K562 (cell line): Measurements from ENCODE around the gene S100A10. TPM values are rescaled to one million over a fixed set of nuclear protein-coding genes. Genes with fewer than 3 reads are reported as not detected.
A peak's percentile ranks its signal among the peaks of the same experiment; 100 is the strongest.

Source experiments
- BRCA1 ChIP-seq, 2 experiments: fragments of 450-650 bp in 1 of 2; sonication (generic) in 1 of 2; formaldehyde crosslinking in 1 of 2; IDR thresholded peaks; 2 replicates each; pipeline versions ENCODE4 v1.5.0 to v1.6.1; 2017 to 2020; ENCODE audit warnings: mild to moderate bottlenecking in 1 of 2, missing genetic modification reagents in 1 of 2
- BRF1 ChIP-seq: IDR thresholded peaks from 3 replicates; pipeline ENCODE4 v1.6.1; 2011; ENCODE audit warnings: borderline replicate concordance, mild to moderate bottlenecking; ENCODE audit not compliant: insufficient read length; ENCODE audit errors: extremely low read depth
- CREM ChIP-seq: IDR thresholded peaks from 2 replicates; pipeline ENCODE4 v1.6.1; 2014; ENCODE audit warnings: antibody characterized with exemption, low read depth
- FOSL1 ChIP-seq: fragments of 200-800 bp; sonication (Bioruptor generic); conservative IDR thresholded peaks from 2 replicates; pipeline ENCODE4 v1.6.1; 2016; ENCODE audit warnings: missing genetic modification characterization, missing compliant biosample characterization
- HIVEP1 ChIP-seq: fragments of 250-450 bp; sonication (Bioruptor Pico); IDR thresholded peaks from 2 replicates; pipeline ENCODE4 v1.4.0; 2020; ENCODE audit warnings: mild to moderate bottlenecking
- HNRNPH1 ChIP-seq: fragments of 200-400 bp; formaldehyde crosslinking; optimal IDR thresholded peaks from 2 replicates; pipeline ENCODE3; 2017; ENCODE audit warnings: low read depth, mild to moderate bottlenecking, low read length, moderate library complexity
- KLF16 ChIP-seq: IDR thresholded peaks from 2 replicates; pipeline ENCODE4 v1.6.1; 2016; ENCODE audit warnings: antibody characterized with exemption
- L3MBTL2 ChIP-seq: fragments of 450-650 bp; IDR thresholded peaks from 2 replicates; pipeline ENCODE4 v1.6.1; 2016; ENCODE audit warnings: mild to moderate bottlenecking, moderate library complexity
- PML ChIP-seq: IDR thresholded peaks from 2 replicates; pipeline ENCODE4 v1.6.1; 2012; ENCODE audit warnings: low read length, inconsistent platforms
- RBM15 ChIP-seq: fragments of 200-400 bp; formaldehyde crosslinking; IDR thresholded peaks from 2 replicates; pipeline ENCODE4 v1.6.1; 2018; ENCODE audit warnings: mild to moderate bottlenecking, low read length, moderate library complexity; ENCODE audit not compliant: insufficient read depth
- RBM25 ChIP-seq: fragments of 200-400 bp; formaldehyde crosslinking; IDR thresholded peaks from 2 replicates; pipeline ENCODE4 v1.6.1; 2018; ENCODE audit warnings: low read length, low read depth, moderate library complexity; ENCODE audit not compliant: severe bottlenecking
- REST ChIP-seq, 2 experiments: fragments of 450-650 bp; formaldehyde crosslinking in 1 of 2; IDR thresholded peaks; 2 replicates each; pipeline versions ENCODE4 v1.4.0 to v1.6.1; 2014 to 2020; ENCODE audit warnings: mild to moderate bottlenecking in 2 of 2, borderline replicate concordance in 1 of 2, low read depth in 1 of 2
- RFX1 ChIP-seq: fragments of 450-650 bp; IDR thresholded peaks from 2 replicates; pipeline ENCODE4 v1.6.1; 2016; ENCODE audit warnings: mild to moderate bottlenecking, moderate library complexity
- SMARCA4 ChIP-seq: fragments of 450-650 bp; IDR thresholded peaks from 2 replicates; pipeline ENCODE4 v1.6.1; 2016
- TOE1 ChIP-seq, 2 experiments: fragments of 450-650 bp in 1 of 2; sonication (generic) in 1 of 2; formaldehyde crosslinking in 1 of 2; IDR thresholded peaks; 2 replicates each; pipeline versions ENCODE4 v1.7.1 to v1.8.0; 2016 to 2022; ENCODE audit warnings: borderline replicate concordance in 2 of 2, mild to moderate bottlenecking in 2 of 2, antibody characterized with exemption in 1 of 2, inconsistent platforms in 1 of 2, low read depth in 1 of 2, missing genetic modification reagents in 1 of 2, moderate library complexity in 1 of 2
- XRCC3 ChIP-seq: fragments of 450-650 bp; IDR thresholded peaks from 2 replicates; pipeline ENCODE4 v1.6.1; 2017; ENCODE audit warnings: mild to moderate bottlenecking, moderate library complexity
- XRCC4 ChIP-seq: IDR thresholded peaks from one replicate; pipeline ENCODE4 v1.6.1; 2011; ENCODE audit not compliant: insufficient read depth, insufficient read length; ENCODE audit errors: extremely low read depth
- polyA plus RNA-seq, 8 experiments: library from polyadenylated mRNA; depleted of rRNA in 4 of 8; stranded (reverse) in 5 of 8; unstranded in 3 of 8; fragments of >200 nt; fragmentation: Nextera tagmentation in 2 of 8; fragmentation: Illumina TruSeq in 1 of 8; extraction: Ambion mirVana in 2 of 8; extraction: Trizol in 1 of 8; gene quantifications; 2 replicates each; pipeline versions ENCODE4 v1.2.1 to v1.2.3, GENCODE V29; 2011 to 2014; ENCODE audit warnings: inconsistent platforms in 1 of 8, missing spikeins in 1 of 8
- total RNA-seq, 7 experiments: library from RNA; depleted of rRNA in 6 of 7; stranded (reverse); fragments of >200 nt in 6 of 7; fragmentation: Illumina TruSeq in 2 of 7; extraction: Trizol in 2 of 7; gene quantifications; 2 replicates each; pipeline versions ENCODE4 v1.2.1 to v1.2.3, GENCODE V29; 2011 to 2021; ENCODE audit warnings: low replicate concordance in 1 of 7
- TF ChIP-seq, protein P1 (sequence below), 2 experiments: fragments of 450-650 bp in 1 of 2; sonication (generic) in 1 of 2; formaldehyde crosslinking in 1 of 2; IDR thresholded peaks in 1 of 2; conservative IDR thresholded peaks in 1 of 2; 2 replicates each; pipeline versions ENCODE4 v1.6.1 to v1.8.1; 2016 to 2023; ENCODE audit warnings: mild to moderate bottlenecking in 2 of 2, moderate library complexity in 2 of 2, inconsistent platforms in 1 of 2, missing genetic modification reagents in 1 of 2
- TF ChIP-seq, protein P2 (sequence below): fragments of 250-450 bp; sonication (Bioruptor Pico); IDR thresholded peaks from 2 replicates; pipeline ENCODE4 v1.4.0; 2020

Gene S100A10
- total and polyA plus RNA-seq, 9 of the 15 experiments (the other 6 are each of a cell fraction or from before 2014, with no cell fraction given) = 0.32 to 1.6 (median 0.50) TPM; not detected in 3

DNA sequence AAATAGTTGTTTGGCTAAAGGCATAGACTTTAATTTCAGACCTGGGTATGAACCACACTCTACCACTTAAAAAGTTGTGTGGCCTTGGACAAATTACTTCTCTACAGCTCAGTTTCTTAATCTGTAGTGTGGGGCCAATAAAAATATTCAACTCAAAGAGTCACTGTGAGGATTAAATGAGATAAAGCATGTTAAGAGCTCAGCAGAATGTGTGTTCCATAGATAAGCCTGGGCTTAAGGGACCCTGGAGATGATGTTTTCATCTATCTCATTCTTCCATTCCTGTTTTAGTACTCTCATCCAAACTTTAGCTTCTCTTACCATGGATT lies 17.7 kb downstream of the S100A10 start (continued):
- TF ChIP-seq XRCC4 = no peak
- TF ChIP-seq, protein P1, sequence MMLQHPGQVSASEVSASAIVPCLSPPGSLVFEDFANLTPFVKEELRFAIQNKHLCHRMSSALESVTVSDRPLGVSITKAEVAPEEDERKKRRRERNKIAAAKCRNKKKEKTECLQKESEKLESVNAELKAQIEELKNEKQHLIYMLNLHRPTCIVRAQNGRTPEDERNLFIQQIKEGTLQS (IDR thresholded peaks at IDR 0.05) = peak; percentile 10; the same call in 1 of the 2 replicates
- TF ChIP-seq, protein P1 (CRISPR knock-in tag; conservative IDR thresholded peaks at IDR 0.05) = no peak
- TF ChIP-seq HIVEP1 = no peak
- no peak for TF ChIP-seq BRF1
- peak; percentile 56 for TF ChIP-seq FOSL1 (tag)
- TF ChIP-seq, protein P2, sequence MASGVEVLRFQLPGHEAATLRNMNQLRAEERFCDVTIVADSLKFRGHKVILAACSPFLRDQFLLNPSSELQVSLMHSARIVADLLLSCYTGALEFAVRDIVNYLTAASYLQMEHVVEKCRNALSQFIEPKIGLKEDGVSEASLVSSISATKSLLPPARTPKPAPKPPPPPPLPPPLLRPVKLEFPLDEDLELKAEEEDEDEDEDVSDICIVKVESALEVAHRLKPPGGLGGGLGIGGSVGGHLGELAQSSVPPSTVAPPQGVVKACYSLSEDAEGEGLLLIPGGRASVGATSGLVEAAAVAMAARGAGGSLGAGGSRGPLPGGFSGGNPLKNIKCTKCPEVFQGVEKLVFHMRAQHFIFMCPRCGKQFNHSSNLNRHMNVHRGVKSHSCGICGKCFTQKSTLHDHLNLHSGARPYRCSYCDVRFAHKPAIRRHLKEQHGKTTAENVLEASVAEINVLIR (CRISPR knock-in tag) = no peak
- TF ChIP-seq XRCC3 = no peak
- 0 out of 2 replicates have a peak, but pooled peaks have one; percentile 15 for TF ChIP-seq CREM
- no peak for TF ChIP-seq BRCA1 (IDR thresholded peaks at IDR 0.05)
- no peak for TF ChIP-seq BRCA1 (CRISPR knock-in tag; IDR thresholded peaks at IDR 0.05)
- TF ChIP-seq RBM15 = no peak
- no peak for TF ChIP-seq HNRNPH1
- TF ChIP-seq REST (IDR thresholded peaks at IDR 0.05; ENCODE audit: borderline replicate concordance) = no peak
- TF ChIP-seq REST (CRISPR knock-in tag; IDR thresholded peaks at IDR 0.05; ENCODE audit: low read depth) = no peak
- no peak for TF ChIP-seq TOE1 (IDR thresholded peaks at IDR 0.05; ENCODE audit: borderline replicate concordance)
- TF ChIP-seq TOE1 (CRISPR knock-in tag; IDR thresholded peaks at IDR 0.05; ENCODE audit: borderline replicate concordance, low read depth) = no peak
- peak; percentile 95 for TF ChIP-seq SMARCA4
- TF ChIP-seq PML = peak; percentile 76
- no peak for TF ChIP-seq RFX1
- no peak for TF ChIP-seq L3MBTL2
- TF ChIP-seq KLF16 = peak; percentile 79
- peak; percentile 98 for TF ChIP-seq RBM25
